Fibroblast of lung (primary cell): ENCODE data around the gene MUSK. TPM values are rescaled to one million over a fixed set of nuclear protein-coding genes. Genes with fewer than 3 reads are reported as not detected.

Experiments
- DNase-seq, 2 donors: peaks; one replicate each; pipeline versions ENCODE4 v3.0.0 to v3.0.0-alpha.2; 2010; ENCODE audit warnings: low read depth in 2 of 2
- H2AFZ ChIP-seq: 2 replicates; pipeline ENCODE4 v1.5.1; 2012; ENCODE audit warnings: low read length, control low read depth, inconsistent platforms
- H3K27ac ChIP-seq: 2 replicates; pipeline ENCODE4 v1.5.1; 2011; ENCODE audit warnings: low read length, control low read depth; ENCODE audit not compliant: insufficient read depth
- H3K27me3 ChIP-seq: 2 replicates; pipeline ENCODE4 v1.5.1; 2011; ENCODE audit warnings: mild to moderate bottlenecking, low read length; ENCODE audit not compliant: control insufficient read depth, insufficient read depth
- H3K36me3 ChIP-seq: 2 replicates; pipeline ENCODE4 v1.5.1; 2011; ENCODE audit warnings: low read length; ENCODE audit not compliant: control insufficient read depth, insufficient read depth
- H3K4me1 ChIP-seq: 2 replicates; pipeline ENCODE4 v1.5.1; 2011; ENCODE audit warnings: low read length; ENCODE audit not compliant: control insufficient read depth, insufficient read depth; ENCODE audit errors: extremely low read depth
- H3K4me2 ChIP-seq: 2 replicates; pipeline ENCODE4 v1.5.1; 2011; ENCODE audit warnings: low read length, control low read depth; ENCODE audit not compliant: insufficient read depth; ENCODE audit errors: extremely low read depth
- H3K4me3 ChIP-seq, 4 experiments: fragments of 200-600 bp in 1 of 4; sonication (generic) in 1 of 4; replicated peaks in 1 of 4; 2 replicates each; pipeline ENCODE4 v1.5.1; 2011 to 2016; ENCODE audit warnings: low read length in 4 of 4, low read depth in 3 of 4, mild to moderate bottlenecking in 3 of 4, control low read depth in 2 of 4, inconsistent platforms in 1 of 4, mixed read lengths in 1 of 4; ENCODE audit not compliant: insufficient read depth in 1 of 4; ENCODE audit errors: control extremely low read depth in 1 of 4
- H3K79me2 ChIP-seq: 2 replicates; pipeline ENCODE4 v1.5.1; 2012; ENCODE audit warnings: mild to moderate bottlenecking, low read length, inconsistent platforms; ENCODE audit not compliant: control insufficient read depth, insufficient read depth
- H3K9ac ChIP-seq: 2 replicates; pipeline ENCODE4 v1.5.1; 2011; ENCODE audit warnings: mild to moderate bottlenecking, low read length, control low read depth; ENCODE audit not compliant: insufficient read depth
- H3K9me3 ChIP-seq: 2 replicates; pipeline ENCODE4 v1.5.1; 2012; ENCODE audit warnings: low read depth, low read length; ENCODE audit not compliant: control insufficient read depth, insufficient read depth
- H4K20me1 ChIP-seq: 2 replicates; pipeline ENCODE4 v1.5.1; 2011; ENCODE audit warnings: low read length; ENCODE audit not compliant: control insufficient read depth, insufficient read depth; ENCODE audit errors: extremely low read depth
- CTCF ChIP-seq, 2 donors: IDR thresholded peaks in 1 of 2; conservative IDR thresholded peaks in 1 of 2; 1 replicate in 1 of 2; 2 replicates in 1 of 2; pipeline ENCODE4 v1.5.1; 2011 to 2012; ENCODE audit warnings: low read length in 2 of 2, control low read depth in 1 of 2, inconsistent platforms in 1 of 2, low read depth in 1 of 2, mild to moderate bottlenecking in 1 of 2
- EZH2 ChIP-seq: IDR thresholded peaks from 2 replicates; pipeline ENCODE4 v1.5.1; 2012; ENCODE audit warnings: low read length, control low read depth, mild to moderate bottlenecking; ENCODE audit errors: missing control alignments
- polyA plus RNA-seq, 2 donors: library from polyadenylated mRNA; depleted of rRNA in 1 of 2; stranded (reverse) in 1 of 2; unstranded in 1 of 2; fragments of >200 nt; gene quantifications; 2 replicates each; pipeline ENCODE4 v1.2.1, GENCODE V29; 2011 to 2012; ENCODE audit warnings: missing spikeins in 1 of 2
- total RNA-seq: library from RNA; depleted of rRNA; stranded (reverse); fragments of >200 nt; gene quantifications from 2 replicates; pipeline ENCODE4 v1.2.1, GENCODE V29; 2014

MUSK gene
- total and polyA plus RNA-seq, 2 donors (not counting 1 experiment from before 2014, with no cell fraction given), result 0.31 to 0.66 TPM

GRCh38 chr9:110641293-110641692, 27.3 kb upstream of the MUSK start:
- TF ChIP-seq EZH2 (no peak), CTCF (conservative IDR thresholded peaks at IDR 0.05 in 1 of 2, IDR thresholded peaks at IDR 0.05 in 1 of 2; ENCODE audit: low read depth in 1 of 2, low read length in 2 of 2) (no peak)
- H3K36me3 ChIP-seq, result no peaks in the 10 kb centered on the region
- no peaks in the 10 kb centered on the region for H4K20me1 ChIP-seq
- no peak overlapping the region for H2AFZ ChIP-seq
- peak overlapping the region; percentile 35 for H3K27ac ChIP-seq
- H3K4me3 ChIP-seq, result no peak overlapping the region
- no peak overlapping the region for H3K4me2 ChIP-seq
- H3K9me3 ChIP-seq, result no peaks in the 10 kb centered on the region
- no peaks in the 10 kb centered on the region for H3K27me3 ChIP-seq
- no peak overlapping the region for H3K9ac ChIP-seq
- peaks cover 4% of the 10 kb centered on the region for H3K4me1 ChIP-seq
- DNase-seq, result peak in 1 of 2 donors; percentile 54
- H3K79me2 ChIP-seq, result no peaks in the 10 kb centered on the region

- H3K4me1 ChIP-seq, result peaks cover 8% of the 10 kb centered on the region
- H3K9me3 ChIP-seq, result no peaks in the 10 kb centered on the region
- no peaks in the 10 kb centered on the region for H3K36me3 ChIP-seq
- no peaks in the 10 kb centered on the region for H3K27me3 ChIP-seq
- DNase-seq, result no peak
- no peaks in the 10 kb centered on the region for H4K20me1 ChIP-seq
- TF ChIP-seq EZH2, result no peak
- TF ChIP-seq CTCF (conservative IDR thresholded peaks at IDR 0.05 in 1 of 2, IDR thresholded peaks at IDR 0.05 in 1 of 2; ENCODE audit: low read depth in 1 of 2, low read length in 2 of 2), result no peak
- H3K4me2 ChIP-seq, result no peak overlapping the region
- no peak overlapping the region for H3K9ac ChIP-seq
- no peaks in the 10 kb centered on the region for H3K79me2 ChIP-seq
- no peak overlapping the region for H3K4me3 ChIP-seq
- no peak overlapping the region for H3K27ac ChIP-seq
- no peak overlapping the region for H2AFZ ChIP-seq
Observed at GRCh38 chr9:110648696-110649095, 19.9 kb upstream of the MUSK start.

GRCh38 chr9:110650261-110650660, 18.3 kb upstream of the MUSK start:
- no peaks in the 10 kb centered on the region for H4K20me1 ChIP-seq
- peak overlapping the region; percentile 90 for H3K27ac ChIP-seq
- peak; percentile 69 to 88 for DNase-seq
- no peaks in the 10 kb centered on the region for H3K9me3 ChIP-seq
- H3K4me2 ChIP-seq, result no peak overlapping the region
- TF ChIP-seq CTCF (conservative IDR thresholded peaks at IDR 0.05 in 1 of 2, IDR thresholded peaks at IDR 0.05 in 1 of 2; ENCODE audit: low read depth in 1 of 2, low read length in 2 of 2) (no peak), EZH2 (no peak)
- H3K27me3 ChIP-seq, result no peaks in the 10 kb centered on the region
- H3K4me3 ChIP-seq, result no peak overlapping the region
- H3K4me1 ChIP-seq, result peaks cover 8% of the 10 kb centered on the region
- no peak overlapping the region for H2AFZ ChIP-seq
- H3K36me3 ChIP-seq, result no peaks in the 10 kb centered on the region
- H3K9ac ChIP-seq, result no peak overlapping the region
- H3K79me2 ChIP-seq, result no peaks in the 10 kb centered on the region
